ENCODE measurements around the gene EGFR. TPM values are rescaled to one million over a fixed set of nuclear protein-coding genes. Genes with fewer than 3 reads are reported as not detected.

Gene EGFR
- total RNA-seq, 1 donor = under 0.01 TPM

GRCh38 chr7:55180963-55181542 lies 162.2 kb downstream of the EGFR start:
- DNase-seq (ENCODE audit: low read depth in 2 of 3, low spot score in 2 of 3) = no peak

- DNase-seq (ENCODE audit: low read depth in 2 of 3, low spot score in 2 of 3) = no peak
Measured at GRCh38 chr7:55181762-55182161, 162.9 kb downstream of the EGFR start.

- DNase-seq (ENCODE audit: low read depth in 2 of 3, low spot score in 2 of 3) = no peak
Measured at GRCh38 chr7:55183897-55184296, 165.1 kb downstream of the EGFR start.

GRCh38 chr7:55185321-55185802 lies 166.5 kb downstream of the EGFR start:
- no peak for DNase-seq (ENCODE audit: low read depth in 2 of 3, low spot score in 2 of 3)

GRCh38 chr7:55185941-55186609 lies 167.3 kb downstream of the EGFR start:
- no peak for DNase-seq (ENCODE audit: low read depth in 2 of 3, low spot score in 2 of 3)

GRCh38 chr7:55187701-55188491 lies 169.1 kb downstream of the EGFR start:
- no peak for DNase-seq (ENCODE audit: low read depth in 2 of 3, low spot score in 2 of 3)

GRCh38 chr7:55188590-55189138 lies 169.8 kb downstream of the EGFR start:
- no peak for DNase-seq (ENCODE audit: low read depth in 2 of 3, low spot score in 2 of 3)

GRCh38 chr7:55189146-55189766 lies 170.4 kb downstream of the EGFR start:
- DNase-seq (ENCODE audit: low read depth in 2 of 3, low spot score in 2 of 3) = no peak

- DNase-seq (ENCODE audit: low read depth in 2 of 3, low spot score in 2 of 3) = no peak
Measured at GRCh38 chr7:55189878-55190436, 171.1 kb downstream of the EGFR start.

- DNase-seq (ENCODE audit: low read depth in 2 of 3, low spot score in 2 of 3) = no peak
Measured at GRCh38 chr7:55190511-55191160, 171.8 kb downstream of the EGFR start.

- DNase-seq (ENCODE audit: low read depth in 2 of 3, low spot score in 2 of 3) = no peak
Measured at GRCh38 chr7:55191161-55191925, 172.5 kb downstream of the EGFR start.

- DNase-seq (ENCODE audit: low read depth in 2 of 3, low spot score in 2 of 3) = no peak
Measured at GRCh38 chr7:55191926-55192692, 173.3 kb downstream of the EGFR start.

GRCh38 chr7:55192723-55193122 lies 173.9 kb downstream of the EGFR start:
- no peak for DNase-seq (ENCODE audit: low read depth in 2 of 3, low spot score in 2 of 3)

- DNase-seq (ENCODE audit: low read depth in 2 of 3, low spot score in 2 of 3) = no peak
Measured at GRCh38 chr7:55193245-55193644, 174.4 kb downstream of the EGFR start.

- no peak for DNase-seq (ENCODE audit: low read depth in 2 of 3, low spot score in 2 of 3)
Measured at GRCh38 chr7:55194522-55194921, 175.7 kb downstream of the EGFR start.

- DNase-seq (ENCODE audit: low read depth in 2 of 3, low spot score in 2 of 3) = no peak
Measured at GRCh38 chr7:55198634-55199392, 180.0 kb downstream of the EGFR start.

GRCh38 chr7:55199418-55199817 lies 180.6 kb downstream of the EGFR start:
- DNase-seq (ENCODE audit: low read depth in 2 of 3, low spot score in 2 of 3) = no peak

GRCh38 chr7:55200441-55200840 lies 181.6 kb downstream of the EGFR start:
- DNase-seq (ENCODE audit: low read depth in 2 of 3, low spot score in 2 of 3) = no peak
